Measurements from ENCODE around the gene NT5C.
"Not testable (repeated sequence)": the region's sequence is repeated elsewhere in the genome, so short reads cannot be mapped to it uniquely, and the experiment has no call there.

Gene NT5C

GRCh38 chr17:75142236-75142971 lies 10.9 kb upstream of the NT5C start:
- Histone ChIP-seq H4K8ac (ENCODE audit: low read depth, low read length) (no peak overlapping the region), H2BK120ac (ENCODE audit: low read depth, low read length) (no peak overlapping the region), H2AK5ac (ENCODE audit: low read length) (no peak overlapping the region), H3K23ac (ENCODE audit: low read length) (no peak overlapping the region), H3K4ac (ENCODE audit: low read depth, low read length) (no peak overlapping the region), H3K18ac (ENCODE audit: low read length) (no peak overlapping the region), H4K5ac (ENCODE audit: low read length) (no peak overlapping the region), H2BK5ac (ENCODE audit: low read length) (no peak overlapping the region), H3K79me1 (ENCODE audit: low read length) (peaks cover 10% of the 10 kb centered on the region), H3K56ac (ENCODE audit: low read length) (no peak overlapping the region), H3K27ac (ENCODE audit: low read depth, low read length) (no peak overlapping the region), H3K4me3 (ENCODE audit: low read length) (no peak overlapping the region), H3K4me1 (ENCODE audit: control insufficient read depth, low read depth, low read length) (no peaks in the 10 kb centered on the region), H3K4me2 (ENCODE audit: low read length) (no peak overlapping the region), H2BK15ac (replicated peaks; ENCODE audit: low read depth) (no peak overlapping the region), H3K36me3 (ENCODE audit: control insufficient read depth, insufficient read depth, low read length) (peaks cover 24% of the 10 kb centered on the region), H3K79me2 (ENCODE audit: control insufficient read depth, insufficient read depth, low read length) (no peaks in the 10 kb centered on the region), H3K9ac (ENCODE audit: low read length) (no peak overlapping the region), H3K27me3 (ENCODE audit: insufficient read depth, low read length, poor library complexity) (no peaks in the 10 kb centered on the region)
- WGBS (ENCODE audit: extremely low coverage, insufficient coverage, low lambda C conversion rate) = no CpG with 5 or more reads among the region's 13 CpGs
- peak; percentile 36 for DNase-seq

GRCh38 chr17:75138519-75138918 lies 7.0 kb upstream of the NT5C start:
- H3K27ac ChIP-seq (ENCODE audit: low read depth, low read length) = no peak overlapping the region
- H3K18ac ChIP-seq (ENCODE audit: low read length) = no peak overlapping the region
- no peak overlapping the region for H2BK120ac ChIP-seq (ENCODE audit: low read depth, low read length)
- H3K9ac ChIP-seq (ENCODE audit: low read length) = no peak overlapping the region
- DNase-seq = no peak
- H2BK5ac ChIP-seq (ENCODE audit: low read length) = no peak overlapping the region
- H4K8ac ChIP-seq (ENCODE audit: low read depth, low read length) = no peak overlapping the region
- no peak overlapping the region for H3K4me2 ChIP-seq (ENCODE audit: low read length)
- no peaks in the 10 kb centered on the region for H3K4me1 ChIP-seq (ENCODE audit: control insufficient read depth, low read depth, low read length)
- peaks cover 3% of the 10 kb centered on the region for H3K79me1 ChIP-seq (ENCODE audit: low read length)
- no peak overlapping the region for H3K56ac ChIP-seq (ENCODE audit: low read length)
- no peak overlapping the region for H3K4me3 ChIP-seq (ENCODE audit: low read length)
- no peak overlapping the region for H2AK5ac ChIP-seq (ENCODE audit: low read length)
- no peaks in the 10 kb centered on the region for H3K79me2 ChIP-seq (ENCODE audit: control insufficient read depth, insufficient read depth, low read length)
- H4K5ac ChIP-seq (ENCODE audit: low read length) = no peak overlapping the region
- no peaks in the 10 kb centered on the region for H3K27me3 ChIP-seq (ENCODE audit: insufficient read depth, low read length, poor library complexity)
- H3K36me3 ChIP-seq (ENCODE audit: control insufficient read depth, insufficient read depth, low read length) = peaks cover 6% of the 10 kb centered on the region
- no peak overlapping the region for H2BK15ac ChIP-seq (replicated peaks; ENCODE audit: low read depth)
- WGBS (ENCODE audit: extremely low coverage, insufficient coverage, low lambda C conversion rate) = no CpG with 5 or more reads among the region's 5 CpGs
- no peak overlapping the region for H3K4ac ChIP-seq (ENCODE audit: low read depth, low read length)
- no peak overlapping the region for H3K23ac ChIP-seq (ENCODE audit: low read length)

- H2AK5ac ChIP-seq (ENCODE audit: low read length); H3K4me3 ChIP-seq (ENCODE audit: low read length); H3K4ac ChIP-seq (ENCODE audit: low read depth, low read length); H3K36me3 ChIP-seq (ENCODE audit: control insufficient read depth, insufficient read depth, low read length); H3K4me1 ChIP-seq (ENCODE audit: control insufficient read depth, low read depth, low read length); H2BK120ac ChIP-seq (ENCODE audit: low read depth, low read length); H2BK15ac ChIP-seq (replicated peaks; ENCODE audit: low read depth); DNase-seq; H3K27me3 ChIP-seq (ENCODE audit: insufficient read depth, low read length, poor library complexity); H4K5ac ChIP-seq (ENCODE audit: low read length); H4K8ac ChIP-seq (ENCODE audit: low read depth, low read length); H3K23ac ChIP-seq (ENCODE audit: low read length); H3K27ac ChIP-seq (ENCODE audit: low read depth, low read length); H3K18ac ChIP-seq (ENCODE audit: low read length); H3K79me1 ChIP-seq (ENCODE audit: low read length); H3K9ac ChIP-seq (ENCODE audit: low read length); H3K4me2 ChIP-seq (ENCODE audit: low read length); H2BK5ac ChIP-seq (ENCODE audit: low read length); H3K79me2 ChIP-seq (ENCODE audit: control insufficient read depth, insufficient read depth, low read length); H3K56ac ChIP-seq (ENCODE audit: low read length): not testable (repeated sequence)
- no CpG with 5 or more reads among the region's 9 CpGs for WGBS (ENCODE audit: extremely low coverage, insufficient coverage, low lambda C conversion rate)
These were observed 6.2 kb upstream of the NT5C start for GRCh38 chr17:75137762-75138161.

- Histone ChIP-seq H3K4me1 (ENCODE audit: control insufficient read depth, low read depth, low read length) (no peaks in the 10 kb centered on the region), H3K27ac (ENCODE audit: low read depth, low read length) (no peak overlapping the region), H3K4ac (ENCODE audit: low read depth, low read length) (no peak overlapping the region), H3K4me2 (ENCODE audit: low read length) (no peak overlapping the region), H4K5ac (ENCODE audit: low read length) (no peak overlapping the region), H3K9ac (ENCODE audit: low read length) (no peak overlapping the region), H4K8ac (ENCODE audit: low read depth, low read length) (no peak overlapping the region), H2BK5ac (ENCODE audit: low read length) (no peak overlapping the region), H3K79me1 (ENCODE audit: low read length) (no peaks in the 10 kb centered on the region), H3K23ac (ENCODE audit: low read length) (no peak overlapping the region), H3K79me2 (ENCODE audit: control insufficient read depth, insufficient read depth, low read length) (no peaks in the 10 kb centered on the region), H3K27me3 (ENCODE audit: insufficient read depth, low read length, poor library complexity) (no peaks in the 10 kb centered on the region), H3K4me3 (ENCODE audit: low read length) (no peak overlapping the region), H3K36me3 (ENCODE audit: control insufficient read depth, insufficient read depth, low read length) (peaks cover 3% of the 10 kb centered on the region), H3K56ac (ENCODE audit: low read length) (no peak overlapping the region), H2BK15ac (replicated peaks; ENCODE audit: low read depth) (no peak overlapping the region), H3K18ac (ENCODE audit: low read length) (no peak overlapping the region), H2BK120ac (ENCODE audit: low read depth, low read length) (no peak overlapping the region), H2AK5ac (ENCODE audit: low read length) (no peak overlapping the region)
- no CpG with 5 or more reads among the region's 8 CpGs for WGBS (ENCODE audit: extremely low coverage, insufficient coverage, low lambda C conversion rate)
- DNase-seq = no peak
These were observed 4.4 kb upstream of the NT5C start for GRCh38 chr17:75135946-75136345.

GRCh38 chr17:75135452-75135851 lies 3.9 kb upstream of the NT5C start:
- Histone ChIP-seq H3K56ac (ENCODE audit: low read length) (no peak overlapping the region), H3K4me2 (ENCODE audit: low read length) (no peak overlapping the region), H3K27ac (ENCODE audit: low read depth, low read length) (no peak overlapping the region), H3K4me3 (ENCODE audit: low read length) (no peak overlapping the region), H3K79me2 (ENCODE audit: control insufficient read depth, insufficient read depth, low read length) (no peaks in the 10 kb centered on the region), H3K27me3 (ENCODE audit: insufficient read depth, low read length, poor library complexity) (no peaks in the 10 kb centered on the region), H3K36me3 (ENCODE audit: control insufficient read depth, insufficient read depth, low read length) (peaks cover 3% of the 10 kb centered on the region), H4K8ac (ENCODE audit: low read depth, low read length) (no peak overlapping the region), H4K5ac (ENCODE audit: low read length) (no peak overlapping the region), H2BK120ac (ENCODE audit: low read depth, low read length) (no peak overlapping the region), H3K23ac (ENCODE audit: low read length) (no peak overlapping the region), H3K4me1 (ENCODE audit: control insufficient read depth, low read depth, low read length) (no peaks in the 10 kb centered on the region), H3K9ac (ENCODE audit: low read length) (no peak overlapping the region), H2BK5ac (ENCODE audit: low read length) (no peak overlapping the region), H3K18ac (ENCODE audit: low read length) (no peak overlapping the region), H2BK15ac (replicated peaks; ENCODE audit: low read depth) (no peak overlapping the region), H2AK5ac (ENCODE audit: low read length) (no peak overlapping the region), H3K79me1 (ENCODE audit: low read length) (no peaks in the 10 kb centered on the region), H3K4ac (ENCODE audit: low read depth, low read length) (no peak overlapping the region)
- no CpG with 5 or more reads among the region's 5 CpGs for WGBS (ENCODE audit: extremely low coverage, insufficient coverage, low lambda C conversion rate)
- no peak for DNase-seq
